GM20000 (cell line): ENCODE results near the gene ACR.

Experiments used
- DNase-seq: peaks from one replicate; pipeline ENCODE4 v3.0.0; 2012; ENCODE audit warnings: low spot score
- CTCF ChIP-seq: IDR thresholded peaks from 2 replicates; pipeline ENCODE4 v1.5.1; 2012; ENCODE audit warnings: mild to moderate bottlenecking, control low read depth; ENCODE audit errors: extremely low read depth, missing control alignments

ACR gene

GRCh38 chr22:50696251-50696798, 41.7 kb upstream of the ACR start:
- no peak for DNase-seq
- TF ChIP-seq CTCF = no peak

- no peak for DNase-seq
- no peak for TF ChIP-seq CTCF
Measured at GRCh38 chr22:50696799-50697561, 41.0 kb upstream of the ACR start.

- TF ChIP-seq CTCF = no peak
- no peak for DNase-seq
Measured at GRCh38 chr22:50697667-50698506, 40.1 kb upstream of the ACR start.

GRCh38 chr22:50698546-50698945, 39.5 kb upstream of the ACR start:
- TF ChIP-seq CTCF = no peak
- DNase-seq = no peak

- DNase-seq = no peak
- no peak for TF ChIP-seq CTCF
Measured at GRCh38 chr22:50699001-50699755, 38.8 kb upstream of the ACR start.

- DNase-seq = no peak
- no peak for TF ChIP-seq CTCF
Measured at GRCh38 chr22:50699756-50700386, 38.1 kb upstream of the ACR start.
